Esophagus squamous epithelium (tissue), 4 donors: ENCODE data around the gene MAP6.

Experiments
- CTCF ChIP-seq, 6 experiments: fragments of 450-650 bp in 4 of 6; fragments of 200-600 bp in 2 of 6; sonication (generic) in 2 of 6; IDR thresholded peaks; one replicate each; pipeline ENCODE4 v1.5.1; 2016 to 2019; ENCODE audit warnings: antibody characterized with exemption in 6 of 6, mild to moderate bottlenecking in 4 of 6, moderate library complexity in 4 of 6
- POLR2A ChIP-seq, 4 donors: fragments of 450-650 bp; IDR thresholded peaks; one replicate each; pipeline ENCODE4 v1.6.1; 2017; ENCODE audit warnings: antibody characterized with exemption in 4 of 4, mild to moderate bottlenecking in 4 of 4, moderate library complexity in 3 of 4

- TF ChIP-seq CTCF (IDR thresholded peaks at IDR 0.05) (no peak), POLR2A (IDR thresholded peaks at IDR 0.05) (no peak)
These were observed 41.8 kb downstream of the MAP6 start for GRCh38 chr11:75626889-75627529.
